H1 (cell line): Measurements from ENCODE around the gene ARHGAP12. TPM values are rescaled to one million over a fixed set of nuclear protein-coding genes. Genes with fewer than 3 reads are reported as not detected.

Source experiments
- CTCF ChIA-PET: fragments of 300-600 bp; sonication (Branson Sonifier 250); formaldehyde crosslinking; loops from one replicate; lab custom pipeline; 2021; ENCODE audit not compliant: partially characterized antibody; lab: Charles Lee
- POLR2A ChIA-PET: fragments of 300-600 bp; sonication (Branson Sonifier 250); formaldehyde crosslinking; loops from one replicate; lab custom pipeline; 2021; ENCODE audit warnings: inconsistent platforms; ENCODE audit not compliant: partially characterized antibody; lab: Charles Lee
- DNase-seq, 2 experiments: peaks; one replicate each; pipeline versions ENCODE4 v3.0.0 to v3.0.0-alpha.2; 2010 to 2022; ENCODE audit warnings: low spot score in 2 of 2, low read depth in 1 of 2, mixed read lengths in 1 of 2
- FAIRE-seq: peaks from 2 replicates; lab custom pipeline; 2011; peaks lifted over from hg19 to GRCh38; lab: Jason Lieb, UNC
- H2AFZ ChIP-seq: 2 replicates; pipeline ENCODE4 v1.8.1; 2012; ENCODE audit warnings: low read length, inconsistent platforms
- H2AK5ac ChIP-seq: 2 replicates; pipeline ENCODE4 v1.6.1; 2013; ENCODE audit warnings: low read depth, low read length
- H2BK120ac ChIP-seq: replicated peaks from 2 replicates; pipeline ENCODE3; 2013; ENCODE audit warnings: low read depth, low read length, inconsistent platforms
- H2BK12ac ChIP-seq: 2 replicates; pipeline ENCODE4 v1.6.1; 2013; ENCODE audit warnings: low read depth, low read length
- H2BK15ac ChIP-seq: 2 replicates; pipeline ENCODE4 v1.6.1; 2013; ENCODE audit warnings: low read length
- H2BK20ac ChIP-seq: 2 replicates; pipeline ENCODE4 v1.6.1; 2013; ENCODE audit warnings: low read length
- H2BK5ac ChIP-seq: 2 replicates; pipeline ENCODE4 v1.6.1; 2013; ENCODE audit warnings: low read depth, low read length
- H3K14ac ChIP-seq: 2 replicates; pipeline ENCODE4 v1.6.1; 2013; ENCODE audit warnings: inconsistent platforms; ENCODE audit not compliant: insufficient read length
- H3K18ac ChIP-seq: 2 replicates; pipeline ENCODE4 v1.6.1; 2013; ENCODE audit warnings: low read length; ENCODE audit errors: extremely low read depth
- H3K23ac ChIP-seq: 2 replicates; pipeline ENCODE4 v1.6.1; 2013; ENCODE audit warnings: inconsistent platforms; ENCODE audit not compliant: insufficient read length
- H3K23me2 ChIP-seq: 2 replicates; pipeline ENCODE4 v1.6.1; 2013; ENCODE audit warnings: low read depth, low read length
- H3K27ac ChIP-seq: 2 replicates; pipeline ENCODE4 v1.6.1; 2011; ENCODE audit warnings: low read depth, low read length, inconsistent platforms
- H3K27me3 ChIP-seq, 4 experiments: replicated peaks in 1 of 4; 1 replicate in 1 of 4; 2 replicates in 3 of 4; pipeline versions ENCODE4 v1.6.1 to v1.8.1; 2011 to 2013; ENCODE audit warnings: low read length in 3 of 4, mild to moderate bottlenecking in 3 of 4, inconsistent platforms in 2 of 4, mixed read lengths in 2 of 4, moderate library complexity in 1 of 4; ENCODE audit not compliant: control insufficient read depth in 3 of 4, insufficient read depth in 3 of 4; ENCODE audit errors: extremely low read depth in 1 of 4
- H3K36me3 ChIP-seq, 4 experiments: 2 replicates each; pipeline versions ENCODE4 v1.6.1 to v1.8.1; 2011 to 2013; ENCODE audit warnings: mild to moderate bottlenecking in 4 of 4, low read length in 3 of 4, moderate library complexity in 2 of 4, control low read depth in 1 of 4, inconsistent platforms in 1 of 4; ENCODE audit not compliant: insufficient read depth in 4 of 4, control insufficient read depth in 2 of 4
- H3K4ac ChIP-seq: replicated peaks from 2 replicates; pipeline ENCODE3; 2013; ENCODE audit warnings: low read length, low read depth, mixed read lengths, inconsistent platforms; ENCODE audit not compliant: insufficient read length
- H3K4me1 ChIP-seq, 4 experiments: replicated peaks in 1 of 4; 1 replicate in 1 of 4; 2 replicates in 3 of 4; pipeline versions ENCODE4 v1.6.1 to v1.8.1; 2011 to 2013; ENCODE audit warnings: low read length in 3 of 4, inconsistent platforms in 2 of 4, mixed read lengths in 1 of 4; ENCODE audit not compliant: insufficient read depth in 4 of 4, control insufficient read depth in 3 of 4
- H3K4me2 ChIP-seq, 2 experiments: 2 replicates each; pipeline versions ENCODE4 v1.6.1 to v1.8.1; 2011 to 2013; ENCODE audit warnings: low read depth in 2 of 2, low read length in 2 of 2, control low read depth in 1 of 2, inconsistent platforms in 1 of 2, mild to moderate bottlenecking in 1 of 2; ENCODE audit not compliant: insufficient read depth in 1 of 2
- H3K4me3 ChIP-seq, 4 experiments: fragments of 200-600, 300-600 bp in 1 of 4; sonication (generic), shearing (Covaris generic), sonication (Bioruptor Twin) in 1 of 4; 2 replicates each; pipeline versions ENCODE4 v1.5.1 to v1.8.1; 2011 to 2016; ENCODE audit warnings: low read length in 4 of 4, low read depth in 3 of 4, control low read depth in 2 of 4, inconsistent platforms in 2 of 4, mild to moderate bottlenecking in 2 of 4, mixed read lengths in 1 of 4, moderate library complexity in 1 of 4; ENCODE audit not compliant: insufficient read depth in 2 of 4; ENCODE audit errors: extremely low read depth in 1 of 4
- H3K56ac ChIP-seq: replicated peaks from 2 replicates; pipeline ENCODE3; 2013; ENCODE audit warnings: low read depth, mild to moderate bottlenecking, mixed read lengths, low read length, inconsistent platforms; ENCODE audit not compliant: insufficient read length
- H3K79me1 ChIP-seq: 2 replicates; pipeline ENCODE4 v1.6.1; 2013; ENCODE audit warnings: low read depth, low read length, control low read depth
- H3K79me2 ChIP-seq, 2 experiments: 2 replicates each; pipeline versions ENCODE4 v1.6.1 to v1.8.1; 2012 to 2013; ENCODE audit warnings: low read length in 2 of 2, mild to moderate bottlenecking in 2 of 2, inconsistent platforms in 1 of 2; ENCODE audit not compliant: insufficient read depth in 2 of 2, control insufficient read depth in 1 of 2
- H3K9ac ChIP-seq, 4 experiments: replicated peaks in 1 of 4; 1 replicate in 1 of 4; 2 replicates in 3 of 4; pipeline versions ENCODE4 v1.6.1 to v1.8.1; 2011 to 2013; ENCODE audit warnings: low read depth in 3 of 4, low read length in 3 of 4, control low read depth in 2 of 4, mild to moderate bottlenecking in 2 of 4, moderate library complexity in 2 of 4, inconsistent platforms in 1 of 4; ENCODE audit errors: extremely low read depth in 1 of 4
- H3K9me3 ChIP-seq, 2 experiments: 2 replicates each; pipeline versions ENCODE4 v1.6.1 to v1.8.1; 2012 to 2013; ENCODE audit warnings: mild to moderate bottlenecking in 2 of 2, moderate library complexity in 2 of 2, control low read depth in 1 of 2, inconsistent platforms in 1 of 2, low read depth in 1 of 2, low read length in 1 of 2, mixed read lengths in 1 of 2; ENCODE audit not compliant: insufficient read depth in 2 of 2
- H4K20me1 ChIP-seq, 2 experiments: replicated peaks in 1 of 2; 2 replicates each; pipeline versions ENCODE3 to v1.8.1; 2011 to 2013; ENCODE audit warnings: inconsistent platforms in 2 of 2, low read length in 2 of 2, mild to moderate bottlenecking in 1 of 2; ENCODE audit not compliant: insufficient read depth in 2 of 2, control insufficient read depth in 1 of 2
- H4K5ac ChIP-seq: 2 replicates; pipeline ENCODE4 v1.6.1; 2013; ENCODE audit warnings: low read length, low read depth, mixed read lengths, inconsistent platforms; ENCODE audit not compliant: insufficient read length
- H4K8ac ChIP-seq: 2 replicates; pipeline ENCODE4 v1.8.0; 2013; ENCODE audit warnings: mild to moderate bottlenecking, moderate library complexity, low read length, inconsistent platforms; ENCODE audit not compliant: insufficient read depth; ENCODE audit errors: extremely low read depth
- H4K91ac ChIP-seq: replicated peaks from 2 replicates; pipeline ENCODE3; 2013; ENCODE audit warnings: low read length, mixed read lengths, inconsistent platforms; ENCODE audit not compliant: insufficient read length
- WGBS, 2 experiments: shearing (Covaris generic) in 1 of 2; methylation state at CpG; one replicate each; pipeline versions ENCODE4 v1.1.6 to v1.1.7; 2013 to 2015; ENCODE audit warnings: low lambda C conversion rate in 2 of 2, mixed read lengths in 2 of 2, inconsistent platforms in 1 of 2, low coverage in 1 of 2, missing lambda C conversion rate in 1 of 2; ENCODE audit not compliant: insufficient replicate concordance in 2 of 2, insufficient coverage in 1 of 2, insufficient read length in 1 of 2; ENCODE audit errors: extremely low coverage in 1 of 2, missing lambda C conversion rate in 1 of 2; 5-methylcytosine and 5-hydroxymethylcytosine counted together
- polyA plus RNA-seq, 7 experiments: library from polyadenylated mRNA; depleted of rRNA in 3 of 7; stranded (reverse) in 5 of 7; unstranded in 2 of 7; fragments of >200 nt in 5 of 7; fragments of 200-250 nt in 2 of 7; gene quantifications; 1 replicate in 5 of 7; 2 replicates in 1 of 7; 4 replicates in 1 of 7; pipeline versions ENCODE4 v1.2.1 to v1.2.3, GENCODE V29; 2011 to 2013; ENCODE audit warnings: missing spikeins in 2 of 7, mixed read lengths in 2 of 7
- total RNA-seq: library from RNA; stranded (reverse); fragmentation: NEBNext Ultra II Directional; extraction: Animal tissue kit (Norgen Biotek cat#: 25700); gene quantifications from 2 replicates; pipeline ENCODE4 v1.2.1, GENCODE V29; 2021
- TF ChIP-seq, protein P1 (sequence below): IDR thresholded peaks from 2 replicates; pipeline ENCODE4 v1.6.1; 2011; ENCODE audit warnings: low read depth, mild to moderate bottlenecking, low read length; ENCODE audit not compliant: insufficient read depth

ARHGAP12 gene
- total and polyA plus RNA-seq, 2 of the 8 experiments (the other 6 are each of a cell fraction or from before 2014, with no cell fraction given): 10.1 to 39.0 TPM

DNA sequence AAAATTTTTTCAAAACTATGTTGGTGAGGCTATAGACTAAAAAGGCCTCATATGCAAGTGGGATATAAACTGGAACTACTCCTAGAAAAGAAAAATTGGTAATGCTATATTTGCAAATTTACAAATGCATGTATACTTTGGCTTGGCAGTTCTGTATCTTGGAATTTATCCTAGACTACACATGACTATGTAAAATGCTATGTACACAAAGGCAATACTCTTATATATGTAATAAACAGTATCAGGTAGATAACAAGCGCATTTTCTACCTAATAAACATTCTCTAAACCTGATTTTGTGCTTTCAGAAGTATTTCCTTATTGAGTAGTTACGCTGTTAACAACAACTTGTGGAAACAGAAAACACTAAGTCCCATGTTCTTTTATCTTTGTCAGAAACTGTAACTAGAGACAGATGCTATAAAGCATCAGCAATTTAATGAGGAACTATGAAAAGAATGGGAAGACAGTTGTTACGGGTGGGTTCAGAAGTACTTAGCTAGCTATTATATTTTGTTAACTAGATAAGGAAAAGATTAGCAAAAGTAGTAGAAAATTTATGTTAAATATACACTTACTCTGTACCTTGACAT lies 107.8 kb downstream of the ARHGAP12 start:
- H3K4me1 ChIP-seq: no peaks in the 10 kb centered on the region
- no peaks in the 10 kb centered on the region for H3K79me2 ChIP-seq
- H3K9ac ChIP-seq: no peak overlapping the region
- no peaks in the 10 kb centered on the region for H3K36me3 ChIP-seq
- no peak overlapping the region for H3K4me2 ChIP-seq
- H4K8ac ChIP-seq: no peak overlapping the region
- no peak overlapping the region for H2BK20ac ChIP-seq
- FAIRE-seq (no peak), DNase-seq (no peak)
- no peak overlapping the region for H2AFZ ChIP-seq
- no peak overlapping the region for H4K91ac ChIP-seq
- H2AK5ac ChIP-seq: no peak overlapping the region
- 95% methylated on average over 3 of the region's 3 CpGs; no CpG with 5 or more reads in 1 of the 2 experiments for WGBS, 2 experiments
- H3K9me3 ChIP-seq: no peaks in the 10 kb centered on the region
- no peak overlapping the region for H4K5ac ChIP-seq
- no peaks in the 10 kb centered on the region; the same call in 1 of the 2 replicates for H3K23me2 ChIP-seq
- no peak overlapping the region for H2BK120ac ChIP-seq
- no peak overlapping the region for H3K14ac ChIP-seq
- H2BK12ac ChIP-seq: no peak overlapping the region
- H3K18ac ChIP-seq: no peak overlapping the region
- H3K27me3 ChIP-seq: no peaks in the 10 kb centered on the region
- no peak overlapping the region for H3K4me3 ChIP-seq
- no peaks in the 10 kb centered on the region; the same call in 1 of the 2 replicates for H3K79me1 ChIP-seq
- H3K27ac ChIP-seq: no peak overlapping the region
- ChIA-PET POLR2A (no interaction called here), CTCF (no interaction called here)
- no peak overlapping the region for H3K56ac ChIP-seq
- TF ChIP-seq, protein P1, sequence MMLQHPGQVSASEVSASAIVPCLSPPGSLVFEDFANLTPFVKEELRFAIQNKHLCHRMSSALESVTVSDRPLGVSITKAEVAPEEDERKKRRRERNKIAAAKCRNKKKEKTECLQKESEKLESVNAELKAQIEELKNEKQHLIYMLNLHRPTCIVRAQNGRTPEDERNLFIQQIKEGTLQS: no peak
- H3K23ac ChIP-seq: no peak overlapping the region
- H3K4ac ChIP-seq: no peak overlapping the region
- H2BK15ac ChIP-seq: no peak overlapping the region
- no peak overlapping the region for H2BK5ac ChIP-seq
- no peaks in the 10 kb centered on the region for H4K20me1 ChIP-seq
